Neural cell (in vitro differentiated cells): ENCODE data around the gene AMIGO1.

Experiments
- MXI1 ChIP-seq: fragments of 450-650 bp; conservative IDR thresholded peaks from 2 replicates; pipeline ENCODE4 v1.6.1; 2014; ENCODE audit warnings: antibody characterized with exemption, mild to moderate bottlenecking; ENCODE audit not compliant: poor library complexity, severe bottlenecking
- TAF1 ChIP-seq: IDR thresholded peaks from 2 replicates; pipeline ENCODE4 v1.6.1; 2012; ENCODE audit warnings: low read depth
- TF ChIP-seq, protein P1 (sequence below): fragments of 450-650 bp; IDR thresholded peaks from 2 replicates; pipeline ENCODE4 v1.5.1; 2014; ENCODE audit warnings: antibody characterized with exemption, mild to moderate bottlenecking, moderate library complexity; ENCODE audit not compliant: poor library complexity, severe bottlenecking

DNA sequence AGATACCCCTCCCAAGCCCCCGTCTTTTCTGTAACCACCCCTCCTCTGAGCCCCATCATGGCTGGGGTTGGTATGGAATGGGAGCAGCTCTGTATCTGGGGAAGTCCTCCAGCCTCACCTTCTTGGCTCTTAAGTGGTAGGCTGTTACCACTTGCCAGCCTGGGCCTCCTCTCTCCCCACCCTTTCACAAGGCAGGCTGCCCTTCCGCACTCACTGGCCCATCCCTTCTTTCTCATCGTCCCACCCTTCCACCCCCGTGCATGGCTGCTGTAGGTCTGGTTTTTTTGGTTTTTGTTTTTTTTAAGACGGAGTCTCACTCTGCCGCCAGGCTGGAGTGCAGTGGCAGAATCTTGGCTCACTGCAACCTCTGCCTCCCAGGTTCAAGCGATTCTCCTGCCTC lies 10.4 kb downstream of the AMIGO1 start:
- TF ChIP-seq TAF1 (no peak), MXI1 (no peak)
- TF ChIP-seq, protein P1, sequence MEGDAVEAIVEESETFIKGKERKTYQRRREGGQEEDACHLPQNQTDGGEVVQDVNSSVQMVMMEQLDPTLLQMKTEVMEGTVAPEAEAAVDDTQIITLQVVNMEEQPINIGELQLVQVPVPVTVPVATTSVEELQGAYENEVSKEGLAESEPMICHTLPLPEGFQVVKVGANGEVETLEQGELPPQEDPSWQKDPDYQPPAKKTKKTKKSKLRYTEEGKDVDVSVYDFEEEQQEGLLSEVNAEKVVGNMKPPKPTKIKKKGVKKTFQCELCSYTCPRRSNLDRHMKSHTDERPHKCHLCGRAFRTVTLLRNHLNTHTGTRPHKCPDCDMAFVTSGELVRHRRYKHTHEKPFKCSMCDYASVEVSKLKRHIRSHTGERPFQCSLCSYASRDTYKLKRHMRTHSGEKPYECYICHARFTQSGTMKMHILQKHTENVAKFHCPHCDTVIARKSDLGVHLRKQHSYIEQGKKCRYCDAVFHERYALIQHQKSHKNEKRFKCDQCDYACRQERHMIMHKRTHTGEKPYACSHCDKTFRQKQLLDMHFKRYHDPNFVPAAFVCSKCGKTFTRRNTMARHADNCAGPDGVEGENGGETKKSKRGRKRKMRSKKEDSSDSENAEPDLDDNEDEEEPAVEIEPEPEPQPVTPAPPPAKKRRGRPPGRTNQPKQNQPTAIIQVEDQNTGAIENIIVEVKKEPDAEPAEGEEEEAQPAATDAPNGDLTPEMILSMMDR, result no peak
